Measurements from ENCODE around the gene LMNB1. TPM values are rescaled to one million over a fixed set of nuclear protein-coding genes. Genes with fewer than 3 reads are reported as not detected.
"Not testable (repeated sequence)": the region's sequence is repeated elsewhere in the genome, so short reads cannot be mapped to it uniquely, and the experiment has no call there.

LMNB1 gene
- total RNA-seq, 2 donors from 2014 or later = 1.3 to 2.0 TPM

GRCh38 chr5:126849101-126849678, 72.3 kb downstream of the LMNB1 start:
- peak in 1 of 4 donors; percentile 14 for DNase-seq
- WGBS, 2 donors = 35 to 46% methylated on average over 3 of the region's 3 CpGs

GRCh38 chr5:126851501-126852011, 74.6 kb downstream of the LMNB1 start:
- H3K36me3 ChIP-seq (replicated peaks in 1 of 2; ENCODE audit: insufficient read depth in 1 of 2, low read depth in 2 of 2) = no peaks in the 10 kb centered on the region

More at GRCh38 chr5:126849101-126849678, 72.3 kb downstream of the LMNB1 start:
- ATAC-seq = no peak
- no peaks in the 10 kb centered on the region for H3K4me1 ChIP-seq
- H3K4me3 ChIP-seq = no peak overlapping the region
- H3K27ac ChIP-seq = no peak overlapping the region
- H3K27me3 ChIP-seq = no peaks in the 10 kb centered on the region
- H3K36me3 ChIP-seq (replicated peaks in 1 of 2; ENCODE audit: insufficient read depth in 1 of 2, low read depth in 2 of 2) = no peaks in the 10 kb centered on the region
- H3K9me3 ChIP-seq = no peaks in the 10 kb centered on the region
- TF ChIP-seq POLR2A (IDR thresholded peaks at IDR 0.05) (no peak), CTCF (IDR thresholded peaks at IDR 0.05) (no peak)
- intact Hi-C loops (cut with DNase I) = no loop called here

GRCh38 chr5:126852091-126852571, 75.2 kb downstream of the LMNB1 start:
- peak; percentile 34 for ATAC-seq
- Histone ChIP-seq H3K4me3 (no peak overlapping the region), H3K27me3 (no peaks in the 10 kb centered on the region), H3K36me3 (replicated peaks in 1 of 2; ENCODE audit: insufficient read depth in 1 of 2, low read depth in 2 of 2) (no peaks in the 10 kb centered on the region), H3K4me1 (no peaks in the 10 kb centered on the region), H3K9me3 (no peaks in the 10 kb centered on the region), H3K27ac (peak overlapping the region in 2 of 4 donors; percentile 34 to 42)
- DNase-seq = no peak
- 66 to 75% methylated on average over 4 of the region's 4 CpGs for WGBS, 2 donors
- TF ChIP-seq CTCF (IDR thresholded peaks at IDR 0.05) (no peak), POLR2A (IDR thresholded peaks at IDR 0.05) (no peak)
- intact Hi-C loops (cut with DNase I) = no loop called here

More at GRCh38 chr5:126851501-126852011, 74.6 kb downstream of the LMNB1 start:
- intact Hi-C loops (cut with DNase I) = no loop called here
- TF ChIP-seq CTCF (IDR thresholded peaks at IDR 0.05) (no peak), POLR2A (IDR thresholded peaks at IDR 0.05) (no peak)
- H3K4me3 ChIP-seq = no peak overlapping the region
- DNase-seq (no peak), ATAC-seq (peak; percentile 10)
- no peaks in the 10 kb centered on the region for H3K4me1 ChIP-seq
- H3K9me3 ChIP-seq = no peaks in the 10 kb centered on the region
- 57 to 67% methylated on average over 14 of the region's 14 CpGs for WGBS, 2 donors
- no peaks in the 10 kb centered on the region for H3K27me3 ChIP-seq
- peak overlapping the region in 2 of 4 donors; percentile 25 to 34 for H3K27ac ChIP-seq

- no peaks in the 10 kb centered on the region for H3K27me3 ChIP-seq
- no peak for DNase-seq
- intact Hi-C loops (cut with DNase I) = no loop called here
- TF ChIP-seq CTCF (IDR thresholded peaks at IDR 0.05) = no peak
- no peak for TF ChIP-seq POLR2A (IDR thresholded peaks at IDR 0.05)
- WGBS, 2 donors = 53 to 64% methylated on average over 7 of the region's 7 CpGs
- ATAC-seq = no peak
- no peak overlapping the region for H3K4me3 ChIP-seq
- H3K36me3 ChIP-seq (replicated peaks in 1 of 2; ENCODE audit: insufficient read depth in 1 of 2, low read depth in 2 of 2) = no peaks in the 10 kb centered on the region
- H3K4me1 ChIP-seq = no peaks in the 10 kb centered on the region
- no peaks in the 10 kb centered on the region for H3K9me3 ChIP-seq
- H3K27ac ChIP-seq = no peak overlapping the region
Measured at GRCh38 chr5:126852841-126853271, 75.9 kb downstream of the LMNB1 start.

GRCh38 chr5:126853541-126854307, 76.8 kb downstream of the LMNB1 start:
- ATAC-seq; H3K36me3 ChIP-seq (replicated peaks in 1 of 2; ENCODE audit: insufficient read depth in 1 of 2, low read depth in 2 of 2); H3K9me3 ChIP-seq; H3K27ac ChIP-seq; DNase-seq; H3K4me1 ChIP-seq; H3K27me3 ChIP-seq; intact Hi-C loops (cut with DNase I); H3K4me3 ChIP-seq: not testable (repeated sequence)
- WGBS, 2 donors = 77 to 88% methylated on average over 25 to 27 of the region's 27 CpGs
